MM.1S (cell line): Measurements from ENCODE around the gene PRR20G.

Experiments used
- DNase-seq: peaks from one replicate; pipeline ENCODE4 v3.0.0-alpha.2; 2015
- H2AFZ ChIP-seq: fragments of 300-600 bp; sonication (generic); 2 replicates; pipeline ENCODE4 v1.6.0; 2016; ENCODE audit warnings: antibody characterized with exemption, low read length
- H3F3A ChIP-seq: fragments of 300-600 bp; sonication (generic); 2 replicates; pipeline ENCODE4 v1.6.1; 2016; ENCODE audit warnings: mild to moderate bottlenecking, antibody characterized with exemption, low read length, moderate library complexity, mixed read lengths; ENCODE audit not compliant: insufficient read depth
- H3K27ac ChIP-seq: fragments of 300-600 bp; sonication (generic); 2 replicates; pipeline ENCODE4 v1.5.1; 2016; ENCODE audit warnings: mild to moderate bottlenecking, low read length
- H3K27me3 ChIP-seq: fragments of 300-600 bp; sonication (generic); replicated peaks from 2 replicates; pipeline ENCODE4 v1.6.0; 2016; ENCODE audit warnings: low read length; ENCODE audit not compliant: insufficient read depth
- H3K36me3 ChIP-seq: fragments of 300-600 bp; sonication (generic); replicated peaks from 2 replicates; pipeline ENCODE4 v1.6.1; 2016; ENCODE audit warnings: mild to moderate bottlenecking, low read length, mixed read lengths; ENCODE audit not compliant: insufficient read depth
- H3K4me1 ChIP-seq: fragments of 300-600 bp; sonication (generic); 2 replicates; pipeline ENCODE4 v1.6.1; 2016; ENCODE audit warnings: low read length, mixed read lengths
- H3K4me2 ChIP-seq: fragments of 300-600 bp; sonication (generic); 2 replicates; pipeline ENCODE4 v1.6.0; 2016; ENCODE audit warnings: low read depth, low read length
- H3K4me3 ChIP-seq: fragments of 300-600 bp; sonication (generic); 2 replicates; pipeline ENCODE4 v1.5.1; 2016; ENCODE audit warnings: low read length, mixed read lengths
- H3K79me2 ChIP-seq: fragments of 300-600 bp; sonication (generic); 2 replicates; pipeline ENCODE4 v1.6.1; 2016; ENCODE audit warnings: mixed run types, low read length, mixed read lengths
- H3K9ac ChIP-seq: fragments of 300-600 bp; sonication (generic); 2 replicates; pipeline ENCODE4 v1.6.1; 2016; ENCODE audit warnings: low read length, mixed read lengths
- H3K9me2 ChIP-seq: fragments of 300-600 bp; sonication (generic); replicated peaks from 2 replicates; pipeline ENCODE4 v1.6.1; 2016; ENCODE audit warnings: mild to moderate bottlenecking, low read length, mixed read lengths; ENCODE audit not compliant: insufficient read depth
- H3K9me3 ChIP-seq: fragments of 300-600 bp; sonication (generic); replicated peaks from 2 replicates; pipeline ENCODE4 v1.6.1; 2016; ENCODE audit warnings: mild to moderate bottlenecking, low read length, mixed read lengths; ENCODE audit not compliant: insufficient read depth
- H4K20me1 ChIP-seq: fragments of 300-600 bp; sonication (generic); 2 replicates; pipeline ENCODE4 v1.6.1; 2016; ENCODE audit warnings: mild to moderate bottlenecking, low read length, moderate library complexity, mixed read lengths; ENCODE audit not compliant: insufficient read depth
- CTCF ChIP-seq: fragments of 300-600 bp; sonication (generic); IDR thresholded peaks from 2 replicates; pipeline ENCODE4 v1.5.1; 2016; ENCODE audit warnings: antibody characterized with exemption, low read length, mixed read lengths
- EZH2 ChIP-seq: fragments of 300-600 bp; sonication (generic); optimal IDR thresholded peaks from 2 replicates; pipeline ENCODE3; 2017; ENCODE audit warnings: low read depth, mild to moderate bottlenecking, antibody characterized with exemption, low read length, mixed read lengths
- EZH2phosphoT487 ChIP-seq: fragments of 300-600 bp; sonication (generic); IDR thresholded peaks from 2 replicates; pipeline ENCODE4 v1.6.1; 2018; ENCODE audit warnings: antibody characterized with exemption, low read length

Gene PRR20G

GRCh38 chr3:127254033-127254644 lies 33.7 kb downstream of the PRR20G start:
- DNase-seq = no peak
- Histone ChIP-seq H3F3A (no peaks in the 10 kb centered on the region), H2AFZ (no peak overlapping the region), H3K9me2 (no peaks in the 10 kb centered on the region), H3K36me3 (no peaks in the 10 kb centered on the region), H3K4me3 (no peak overlapping the region), H3K27ac (no peak overlapping the region), H3K4me1 (no peaks in the 10 kb centered on the region), H4K20me1 (no peaks in the 10 kb centered on the region), H3K79me2 (no peaks in the 10 kb centered on the region), H3K27me3 (0 out of 2 replicates have a peak, but pooled peaks cover 5% of the 10 kb centered on the region), H3K9me3 (no peaks in the 10 kb centered on the region), H3K4me2 (no peak overlapping the region), H3K9ac (no peak overlapping the region)
- no peak for TF ChIP-seq EZH2phosphoT487
- no peak for TF ChIP-seq CTCF
- no peak for TF ChIP-seq EZH2

- Histone ChIP-seq H3K27ac (no peak overlapping the region), H3K9ac (no peak overlapping the region), H3K9me2 (no peaks in the 10 kb centered on the region), H3K4me1 (no peaks in the 10 kb centered on the region), H3K4me2 (no peak overlapping the region), H3K79me2 (no peaks in the 10 kb centered on the region), H4K20me1 (no peaks in the 10 kb centered on the region), H3K4me3 (no peak overlapping the region), H3F3A (no peaks in the 10 kb centered on the region), H3K27me3 (0 out of 2 replicates have a peak, but pooled peaks cover 5% of the 10 kb centered on the region), H3K36me3 (no peaks in the 10 kb centered on the region), H3K9me3 (no peaks in the 10 kb centered on the region), H2AFZ (no peak overlapping the region)
- DNase-seq = no peak
- TF ChIP-seq CTCF (no peak), EZH2 (no peak), EZH2phosphoT487 (no peak)
Observed at GRCh38 chr3:127253491-127253890, 34.4 kb downstream of the PRR20G start.

GRCh38 chr3:127252446-127252845 lies 35.4 kb downstream of the PRR20G start:
- no peaks in the 10 kb centered on the region for H3K9me3 ChIP-seq

More at GRCh38 chr3:127252446-127252845, 35.4 kb downstream of the PRR20G start:
- no peaks in the 10 kb centered on the region for H3K79me2 ChIP-seq
- no peak overlapping the region for H3K4me3 ChIP-seq
- no peaks in the 10 kb centered on the region for H3K4me1 ChIP-seq
- 0 out of 2 replicates have a peak, but pooled peaks cover 5% of the 10 kb centered on the region for H3K27me3 ChIP-seq
- no peak for DNase-seq
- no peaks in the 10 kb centered on the region for H3K9me2 ChIP-seq
- no peak overlapping the region for H2AFZ ChIP-seq
- no peaks in the 10 kb centered on the region for H4K20me1 ChIP-seq
- H3F3A ChIP-seq = no peaks in the 10 kb centered on the region
- TF ChIP-seq EZH2phosphoT487 = no peak
- no peak for TF ChIP-seq EZH2
- no peak for TF ChIP-seq CTCF
- no peaks in the 10 kb centered on the region for H3K36me3 ChIP-seq
- no peak overlapping the region for H3K9ac ChIP-seq
- H3K27ac ChIP-seq = no peak overlapping the region
- H3K4me2 ChIP-seq = no peak overlapping the region
